ENCODE data around the gene CADM1.

Gene CADM1

DNA sequence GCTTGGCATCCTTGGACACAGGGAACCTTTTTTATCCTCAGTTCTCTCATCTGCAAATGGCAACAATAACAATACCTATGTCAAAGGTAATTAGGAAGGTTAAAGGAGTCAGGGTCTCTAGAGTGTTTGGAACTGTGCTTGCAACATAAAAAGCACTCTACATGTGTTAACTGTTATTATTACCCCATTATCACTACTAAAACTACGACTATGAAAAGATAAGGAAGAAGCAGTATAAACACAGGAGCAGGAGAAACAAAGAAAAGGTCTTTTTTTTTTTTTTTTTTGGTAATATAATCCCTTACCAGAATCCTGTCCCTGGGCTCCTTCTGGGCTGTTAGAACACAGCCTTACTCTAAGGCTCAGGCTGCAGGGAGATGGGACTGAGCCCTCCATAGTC lies 348.2 kb downstream of the CADM1 start:
- TF ChIP-seq JUND (IDR thresholded peaks at IDR 0.05; ENCODE audit: low read depth): no peak
- DNase-seq (ENCODE audit: low read depth in 1 of 2, low spot score in 1 of 2): no peak
- in situ Hi-C loops (cut with HindIII; ENCODE audit: low pct_unique_long_range_greater_than_20kb, low sequenced_read_pairs): no loop called here

DNA sequence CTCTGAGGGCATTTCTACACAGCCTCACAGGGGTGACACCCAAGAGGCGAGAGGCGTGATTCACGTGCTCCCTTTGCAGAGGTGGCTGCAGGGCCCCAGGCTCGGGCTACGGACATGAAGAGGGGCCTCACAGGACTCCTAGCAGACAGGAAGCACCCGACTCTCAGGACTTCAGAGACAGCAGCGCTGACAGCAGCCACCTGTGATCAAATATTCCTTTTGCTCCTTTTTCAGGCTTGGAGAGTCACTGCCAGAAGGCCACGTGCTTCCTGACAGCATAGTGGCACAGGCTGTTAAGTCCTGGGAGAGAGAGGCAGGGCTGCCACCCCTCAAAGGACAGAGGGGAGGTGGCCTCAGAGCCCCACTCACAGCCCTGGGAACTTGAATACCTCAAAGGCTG lies 348.9 kb downstream of the CADM1 start:
- TF ChIP-seq JUND (IDR thresholded peaks at IDR 0.05; ENCODE audit: low read depth): no peak

DNA sequence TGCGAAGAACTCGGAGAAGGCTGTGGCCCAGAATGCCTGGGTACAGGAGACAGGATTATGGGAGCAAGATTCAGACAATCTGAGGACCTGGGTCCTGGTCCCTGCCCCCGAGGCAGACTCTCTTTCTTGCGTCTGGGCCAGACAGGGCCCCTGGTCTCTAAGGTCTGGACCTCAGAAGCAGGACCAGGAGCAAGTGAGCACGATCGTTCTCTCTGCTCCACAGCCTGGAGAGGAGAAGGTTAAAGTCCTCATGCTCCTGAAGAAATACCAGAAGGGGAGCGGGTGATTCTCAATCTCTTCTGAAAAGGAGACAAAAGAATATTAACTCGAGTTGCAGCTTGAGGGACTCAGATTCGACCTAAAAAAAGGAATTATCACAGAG lies 349.9 kb downstream of the CADM1 start:
- no peak for TF ChIP-seq JUND (IDR thresholded peaks at IDR 0.05; ENCODE audit: low read depth)
- DNase-seq (ENCODE audit: low read depth in 1 of 2, low spot score in 1 of 2): no peak
- in situ Hi-C loops (cut with HindIII; ENCODE audit: low pct_unique_long_range_greater_than_20kb, low sequenced_read_pairs): no loop called here

More for the DNA sequence above, 348.9 kb downstream of the CADM1 start:
- DNase-seq (ENCODE audit: low read depth in 1 of 2, low spot score in 1 of 2): no peak
- in situ Hi-C loops (cut with HindIII; ENCODE audit: low pct_unique_long_range_greater_than_20kb, low sequenced_read_pairs): no loop called here

DNA sequence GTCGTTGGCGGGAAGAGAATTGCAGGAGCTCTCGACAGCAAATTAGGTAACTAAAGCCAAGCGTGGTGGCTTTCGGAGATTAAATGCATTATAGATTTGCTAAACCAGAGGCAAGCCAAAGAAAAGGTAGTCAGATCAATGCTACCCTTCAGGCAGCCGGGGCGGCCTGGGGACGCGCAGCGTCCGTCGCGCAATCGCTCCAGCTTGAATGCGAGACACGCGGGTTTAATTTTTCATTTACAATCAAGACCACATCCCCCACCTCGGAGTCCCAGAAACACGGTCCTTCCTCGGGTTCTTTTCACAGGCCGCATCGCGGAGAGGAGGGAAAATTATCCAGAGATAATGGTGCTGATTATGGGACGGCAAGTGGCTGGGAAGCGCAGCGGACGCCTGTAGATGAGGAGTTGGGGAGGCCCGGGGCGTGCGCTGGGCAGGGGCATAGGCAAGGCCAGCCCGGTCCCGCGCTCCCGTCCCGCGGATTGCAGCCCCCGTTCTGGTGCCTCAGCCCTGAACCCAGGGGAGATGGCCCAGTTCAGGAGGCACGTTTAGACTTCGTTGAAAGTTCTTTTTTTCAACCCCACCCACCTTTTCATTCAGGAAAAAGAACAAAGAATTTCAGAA lies 350.4 kb downstream of the CADM1 start:
- no peak for DNase-seq (ENCODE audit: low read depth in 1 of 2, low spot score in 1 of 2)
- TF ChIP-seq JUND (IDR thresholded peaks at IDR 0.05; ENCODE audit: low read depth): no peak
- in situ Hi-C loops (cut with HindIII; ENCODE audit: low pct_unique_long_range_greater_than_20kb, low sequenced_read_pairs): no loop called here

DNA sequence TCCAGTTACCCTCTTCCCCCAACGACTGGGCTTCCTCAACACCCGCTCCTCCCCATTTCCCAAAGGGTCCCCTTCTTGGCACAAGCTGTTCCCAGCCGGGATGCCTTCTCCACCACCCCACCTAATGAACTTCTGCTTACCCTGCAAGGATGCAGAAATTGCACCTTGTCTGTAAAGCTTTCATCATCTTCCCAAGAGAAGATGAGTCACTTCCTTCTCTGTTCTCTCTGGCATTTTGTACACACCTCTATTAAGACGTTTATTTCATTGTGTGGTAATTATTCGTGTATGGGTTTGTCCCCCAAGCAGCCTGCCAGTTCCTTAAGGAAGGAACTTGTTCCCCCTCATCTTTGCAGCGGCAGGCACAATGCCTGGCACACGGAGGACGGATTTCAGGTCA lies 351.1 kb downstream of the CADM1 start:
- no peak for TF ChIP-seq JUND (IDR thresholded peaks at IDR 0.05; ENCODE audit: low read depth)
- in situ Hi-C loops (cut with HindIII; ENCODE audit: low pct_unique_long_range_greater_than_20kb, low sequenced_read_pairs): no loop called here
- no peak for DNase-seq (ENCODE audit: low read depth in 1 of 2, low spot score in 1 of 2)

DNA sequence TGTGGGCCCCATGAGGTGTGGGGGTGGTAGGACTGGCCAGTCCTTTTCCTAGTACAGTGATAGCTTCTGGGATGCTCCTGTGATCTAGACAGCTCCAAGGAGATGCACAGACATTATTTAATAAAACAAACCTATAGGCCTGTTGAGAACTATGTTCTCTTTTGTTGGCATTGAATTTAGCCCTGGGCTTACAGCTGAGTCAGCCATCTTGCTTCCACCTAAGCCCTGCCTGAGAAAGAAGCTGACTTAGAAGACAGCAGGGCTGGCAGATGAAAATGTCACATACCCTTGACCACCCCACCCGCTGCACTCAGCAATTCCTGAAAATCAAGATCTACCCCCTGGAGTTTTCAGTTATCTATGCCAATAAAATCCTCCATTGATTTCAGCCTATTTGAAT lies 353.2 kb downstream of the CADM1 start:
- no peak for DNase-seq (ENCODE audit: low read depth in 1 of 2, low spot score in 1 of 2)
- in situ Hi-C loops (cut with HindIII; ENCODE audit: low pct_unique_long_range_greater_than_20kb, low sequenced_read_pairs): no loop called here
- TF ChIP-seq JUND (IDR thresholded peaks at IDR 0.05; ENCODE audit: low read depth): no peak

DNA sequence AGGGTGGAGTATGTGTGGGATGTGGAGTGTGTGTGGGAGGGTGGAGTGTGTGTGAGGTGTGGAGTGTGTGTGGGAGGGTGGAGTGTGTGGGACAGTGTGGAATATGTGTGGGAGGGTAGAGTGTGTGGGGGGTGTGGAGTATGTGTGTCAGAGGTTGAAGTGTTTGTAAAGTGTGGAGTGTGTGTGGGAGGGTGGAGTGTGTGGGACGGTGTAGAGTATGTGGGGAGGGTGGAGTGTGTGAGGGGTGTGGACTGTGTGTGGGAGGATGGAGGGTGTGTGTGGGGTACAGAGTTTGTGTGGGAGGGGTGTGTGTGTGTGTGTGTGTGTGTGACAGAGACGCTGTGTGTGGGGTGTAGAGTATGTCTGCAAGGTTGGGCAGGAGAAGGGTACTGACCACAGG lies 355.5 kb downstream of the CADM1 start:
- DNase-seq (ENCODE audit: low read depth in 1 of 2, low spot score in 1 of 2): no peak
- in situ Hi-C loops (cut with HindIII; ENCODE audit: low pct_unique_long_range_greater_than_20kb, low sequenced_read_pairs): no loop called here
- no peak for TF ChIP-seq JUND (IDR thresholded peaks at IDR 0.05; ENCODE audit: low read depth)

DNA sequence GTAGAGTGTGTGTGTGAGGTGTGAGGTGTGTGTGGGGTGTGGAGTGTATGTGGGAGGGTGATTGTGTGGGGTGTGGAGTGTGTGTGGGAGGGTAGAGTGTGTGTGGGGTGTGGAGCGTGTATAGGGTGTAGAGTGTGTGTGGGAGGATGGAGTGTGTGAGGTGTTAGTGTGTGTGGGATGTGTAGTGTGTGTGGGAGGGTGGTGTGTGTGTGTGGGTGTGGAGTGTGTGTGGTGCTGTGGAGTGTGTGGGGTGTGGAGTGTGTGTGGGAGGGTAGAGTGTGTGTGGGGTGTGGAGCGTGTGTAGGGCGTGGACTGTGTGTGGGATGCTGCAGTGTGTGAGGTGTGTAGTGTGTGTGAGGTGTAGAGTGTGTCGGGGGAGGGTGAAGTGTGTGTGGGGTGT lies 356.1 kb downstream of the CADM1 start:
- no peak for TF ChIP-seq JUND (IDR thresholded peaks at IDR 0.05; ENCODE audit: low read depth)
- in situ Hi-C loops (cut with HindIII; ENCODE audit: low pct_unique_long_range_greater_than_20kb, low sequenced_read_pairs): no loop called here

DNA sequence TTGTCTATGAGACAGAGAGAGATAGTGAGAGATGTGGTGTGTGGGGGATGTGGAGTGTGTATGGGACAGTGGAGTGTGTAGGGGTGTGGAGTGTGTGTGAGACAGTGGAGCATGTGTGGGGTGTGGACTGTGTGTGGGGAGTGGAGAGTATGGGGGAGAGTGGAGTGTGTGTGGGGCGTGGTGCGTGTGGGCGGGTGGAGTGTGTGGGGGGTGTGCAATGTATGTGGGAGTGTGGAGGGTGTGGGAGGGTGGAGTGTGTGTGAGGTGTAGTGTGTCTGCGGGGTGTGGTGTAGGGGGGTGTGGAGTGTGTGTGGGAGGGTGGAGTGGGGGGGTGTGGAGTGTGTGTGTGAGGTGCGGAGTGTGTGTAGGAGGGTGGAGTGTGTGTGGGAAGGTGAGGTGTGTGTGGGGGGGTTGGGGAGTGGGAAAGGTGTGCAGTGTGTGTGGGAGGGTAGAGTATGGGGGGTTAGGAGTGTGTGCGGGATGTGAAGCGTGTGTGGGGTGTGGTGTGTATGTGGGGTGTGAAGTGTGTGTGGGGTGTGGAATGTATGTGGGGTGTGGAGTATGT lies 356.9 kb downstream of the CADM1 start:
- no peak for DNase-seq (ENCODE audit: low read depth in 1 of 2, low spot score in 1 of 2)
- TF ChIP-seq JUND (IDR thresholded peaks at IDR 0.05; ENCODE audit: low read depth): no peak
- in situ Hi-C loops (cut with HindIII; ENCODE audit: low pct_unique_long_range_greater_than_20kb, low sequenced_read_pairs): no loop called here

More for the DNA sequence above, 356.1 kb downstream of the CADM1 start:
- DNase-seq (ENCODE audit: low read depth in 1 of 2, low spot score in 1 of 2): no peak

DNA sequence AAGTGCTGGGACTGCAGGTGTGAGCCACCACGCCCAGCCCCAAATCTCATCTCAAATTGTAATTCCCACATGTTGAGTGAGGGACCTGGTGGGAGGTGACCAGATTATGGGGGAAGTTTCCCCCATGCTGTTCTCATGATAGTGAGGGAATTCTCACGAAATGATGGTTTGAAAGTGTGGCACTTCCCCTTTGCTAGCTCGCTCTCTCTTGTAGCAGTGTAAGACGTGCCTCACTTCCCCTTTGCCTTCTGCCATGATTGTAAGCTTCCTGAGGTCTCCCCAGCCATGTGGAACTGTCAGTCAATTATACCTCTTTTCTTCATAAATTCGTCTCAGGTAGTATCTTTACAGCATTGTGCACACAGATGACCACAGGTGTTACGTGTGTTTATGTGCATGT lies 357.8 kb downstream of the CADM1 start:
- in situ Hi-C loops (cut with HindIII; ENCODE audit: low pct_unique_long_range_greater_than_20kb, low sequenced_read_pairs): no loop called here
- no peak for TF ChIP-seq JUND (IDR thresholded peaks at IDR 0.05; ENCODE audit: low read depth)
- no peak for DNase-seq (ENCODE audit: low read depth in 1 of 2, low spot score in 1 of 2)

DNA sequence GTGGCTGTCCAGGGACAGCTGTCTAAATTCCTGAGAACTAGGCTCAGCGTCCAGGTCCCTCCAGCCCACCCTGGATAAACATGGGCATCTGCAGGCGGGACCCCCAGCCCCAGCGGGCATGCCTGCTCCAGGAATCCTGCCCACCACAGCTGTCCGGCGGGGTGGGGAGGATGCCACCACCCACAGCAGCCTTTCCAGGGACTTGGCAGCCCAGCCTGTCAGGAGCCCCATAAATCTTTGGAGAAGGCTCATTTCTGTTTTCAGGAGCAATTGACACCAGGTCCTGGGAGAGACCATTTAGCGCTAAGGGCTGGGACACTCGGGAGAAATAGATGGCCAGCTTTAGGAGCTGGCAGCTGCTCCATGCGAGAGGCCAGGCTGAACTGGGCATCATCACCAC lies 358.9 kb downstream of the CADM1 start:
- TF ChIP-seq JUND (IDR thresholded peaks at IDR 0.05; ENCODE audit: low read depth): no peak
- in situ Hi-C loops (cut with HindIII; ENCODE audit: low pct_unique_long_range_greater_than_20kb, low sequenced_read_pairs): no loop called here
- no peak for DNase-seq (ENCODE audit: low read depth in 1 of 2, low spot score in 1 of 2)

DNA sequence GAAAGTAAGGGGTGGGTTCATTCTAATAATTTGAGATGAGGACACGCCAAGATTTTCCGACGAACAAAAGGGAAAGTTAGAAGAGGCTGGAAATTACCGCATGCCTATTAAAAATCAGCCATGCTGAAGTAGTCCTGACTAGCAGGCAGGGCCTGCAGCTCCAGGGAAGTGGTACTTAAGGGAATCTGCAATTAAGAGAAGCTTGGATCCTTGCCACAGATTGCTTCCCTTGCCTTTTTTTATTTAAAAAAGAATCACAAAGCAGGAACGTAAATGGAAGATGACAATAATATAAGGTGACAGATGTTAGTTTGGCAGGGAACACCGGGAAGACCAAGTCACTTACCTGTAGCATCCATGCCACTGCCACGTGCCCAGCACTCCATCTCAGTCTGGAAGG lies 359.3 kb downstream of the CADM1 start:
- DNase-seq (ENCODE audit: low read depth in 1 of 2, low spot score in 1 of 2): no peak
- in situ Hi-C loops (cut with HindIII; ENCODE audit: low pct_unique_long_range_greater_than_20kb, low sequenced_read_pairs): no loop called here
- no peak for TF ChIP-seq JUND (IDR thresholded peaks at IDR 0.05; ENCODE audit: low read depth)

DNA sequence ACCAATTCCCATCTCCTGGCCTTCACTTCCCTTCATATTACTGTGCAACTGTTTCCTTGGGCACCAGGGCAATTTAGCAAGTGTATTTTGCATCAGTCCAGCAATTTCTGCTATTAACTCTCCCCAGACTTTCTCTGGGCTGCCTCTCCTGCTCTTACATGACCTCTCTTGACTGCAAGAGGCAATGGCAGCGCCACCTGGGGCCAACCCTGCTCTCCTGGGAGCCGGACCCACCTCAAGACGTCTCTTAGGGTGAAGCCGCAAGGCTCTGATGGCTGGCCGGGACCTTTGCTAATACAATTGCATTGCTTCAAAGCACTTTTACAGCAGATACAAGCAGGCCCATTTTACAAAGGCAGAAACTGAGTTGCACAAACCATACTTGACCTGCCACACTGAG lies 360.2 kb downstream of the CADM1 start:
- TF ChIP-seq JUND (IDR thresholded peaks at IDR 0.05; ENCODE audit: low read depth): no peak
- DNase-seq (ENCODE audit: low read depth in 1 of 2, low spot score in 1 of 2): no peak
- in situ Hi-C loops (cut with HindIII; ENCODE audit: low pct_unique_long_range_greater_than_20kb, low sequenced_read_pairs): no loop called here
